Skeletal muscle tissue (tissue), 4 donors: Measurements from ENCODE around the gene FAM162A. TPM values are rescaled to one million over a fixed set of nuclear protein-coding genes. Genes with fewer than 3 reads are reported as not detected.
"Not testable (repeated sequence)": the region's sequence is repeated elsewhere in the genome, so short reads cannot be mapped to it uniquely, and the experiment has no call there.

Experiments used
- H3K27ac ChIP-seq: one replicate; pipeline ENCODE4 v1.7.0; 2013; ENCODE audit warnings: mild to moderate bottlenecking, low read depth, low read length, inconsistent platforms
- H3K27me3 ChIP-seq, 3 donors: one replicate each; pipeline ENCODE4 v1.7.0; 2013; ENCODE audit warnings: low read length in 3 of 3; ENCODE audit not compliant: control insufficient read depth in 3 of 3, insufficient read depth in 3 of 3
- H3K36me3 ChIP-seq, 3 donors: one replicate each; pipeline ENCODE4 v1.7.0; 2013; ENCODE audit warnings: low read length in 3 of 3; ENCODE audit not compliant: control insufficient read depth in 3 of 3, insufficient read depth in 3 of 3
- H3K4me1 ChIP-seq, 3 donors: one replicate each; pipeline ENCODE4 v1.7.0; 2013; ENCODE audit warnings: low read length in 3 of 3, mild to moderate bottlenecking in 3 of 3; ENCODE audit not compliant: control insufficient read depth in 3 of 3, insufficient read depth in 3 of 3
- H3K4me3 ChIP-seq, 3 donors: one replicate each; pipeline ENCODE4 v1.7.0; 2013; ENCODE audit warnings: low read length in 3 of 3
- H3K9ac ChIP-seq, 3 donors: one replicate each; pipeline ENCODE4 v1.7.0; 2013; ENCODE audit warnings: low read length in 3 of 3, mild to moderate bottlenecking in 3 of 3, moderate library complexity in 2 of 3, low read depth in 1 of 3
- H3K9me3 ChIP-seq, 3 donors: one replicate each; pipeline ENCODE4 v1.7.0; 2013; ENCODE audit warnings: low read length in 3 of 3; ENCODE audit not compliant: control insufficient read depth in 3 of 3
- total RNA-seq: library from RNA; depleted of rRNA; stranded (reverse); fragments of >200 nt; gene quantifications from one replicate; pipeline ENCODE4 v1.2.3, GENCODE V29; 2014
- donor health status: Osteomylitis.

FAM162A gene
- total RNA-seq, 1 donor from 2014 or later, result 13.0 TPM

- H3K9ac ChIP-seq, result no peak overlapping the region
- H3K4me3 ChIP-seq, result no peak overlapping the region
- peaks cover 9 to 20% (median 15%) of the 10 kb centered on the region in 3 donors for H3K36me3 ChIP-seq
- no peaks in the 10 kb centered on the region for H3K27me3 ChIP-seq
- H3K27ac ChIP-seq, result no peak overlapping the region
- H3K4me1 ChIP-seq, result no peaks in the 10 kb centered on the region
- H3K9me3 ChIP-seq, result no peaks in the 10 kb centered on the region
Measured at GRCh38 chr3:122357828-122358702, 25.9 kb upstream of the FAM162A start.

- Histone ChIP-seq H3K36me3 (peaks cover 10 to 20% (median 16%) of the 10 kb centered on the region in 3 donors), H3K9ac (no peak overlapping the region), H3K4me3 (no peak overlapping the region), H3K4me1 (no peaks in the 10 kb centered on the region), H3K27me3 (no peaks in the 10 kb centered on the region), H3K27ac (no peak overlapping the region), H3K9me3 (no peaks in the 10 kb centered on the region)
Measured at GRCh38 chr3:122358703-122359032, 25.3 kb upstream of the FAM162A start.

GRCh38 chr3:122362026-122362425, 22.0 kb upstream of the FAM162A start:
- no peak overlapping the region for H3K9ac ChIP-seq
- no peaks in the 10 kb centered on the region for H3K9me3 ChIP-seq
- no peaks in the 10 kb centered on the region for H3K27me3 ChIP-seq
- H3K4me3 ChIP-seq, result no peak overlapping the region
- no peak overlapping the region for H3K27ac ChIP-seq
- no peaks in the 10 kb centered on the region for H3K4me1 ChIP-seq
- H3K36me3 ChIP-seq, result peaks cover 23 to 40% (median 34%) of the 10 kb centered on the region in 3 donors

GRCh38 chr3:122364490-122364889, 19.5 kb upstream of the FAM162A start:
- no peaks in the 10 kb centered on the region for H3K4me1 ChIP-seq
- no peak overlapping the region for H3K4me3 ChIP-seq
- peaks cover 17 to 48% (median 30%) of the 10 kb centered on the region in 3 donors for H3K36me3 ChIP-seq
- no peak overlapping the region for H3K9ac ChIP-seq
- no peak overlapping the region for H3K27ac ChIP-seq
- H3K9me3 ChIP-seq, result no peaks in the 10 kb centered on the region
- H3K27me3 ChIP-seq, result no peaks in the 10 kb centered on the region

GRCh38 chr3:122365073-122365472, 18.9 kb upstream of the FAM162A start:
- Histone ChIP-seq H3K4me1 (no peaks in the 10 kb centered on the region), H3K36me3 (peaks cover 17 to 52% (median 34%) of the 10 kb centered on the region in 3 donors), H3K9ac (no peak overlapping the region), H3K4me3 (no peak overlapping the region), H3K9me3 (no peaks in the 10 kb centered on the region), H3K27me3 (no peaks in the 10 kb centered on the region), H3K27ac (no peak overlapping the region)

- not testable (repeated sequence) for H3K27ac ChIP-seq, H3K9ac ChIP-seq
- peaks cover 17 to 52% (median 37%) of the 10 kb centered on the region in 3 donors for H3K36me3 ChIP-seq
Measured at GRCh38 chr3:122365582-122366378, 18.2 kb upstream of the FAM162A start.

GRCh38 chr3:122366379-122366749, 17.6 kb upstream of the FAM162A start:
- peaks cover 17 to 52% (median 37%) of the 10 kb centered on the region in 3 donors for H3K36me3 ChIP-seq

More at GRCh38 chr3:122365582-122366378, 18.2 kb upstream of the FAM162A start:
- H3K4me3 ChIP-seq, H3K9me3 ChIP-seq, H3K27me3 ChIP-seq, H3K4me1 ChIP-seq: not testable (repeated sequence)

GRCh38 chr3:122374034-122374433, 9.9 kb upstream of the FAM162A start:
- H3K9me3 ChIP-seq, result no peaks in the 10 kb centered on the region
- H3K4me1 ChIP-seq, result no peaks in the 10 kb centered on the region
- peaks cover 2 to 13% (median 11%) of the 10 kb centered on the region in 3 donors for H3K36me3 ChIP-seq

More at GRCh38 chr3:122366379-122366749, 17.6 kb upstream of the FAM162A start:
- Histone ChIP-seq H3K9me3 (no peaks in the 10 kb centered on the region), H3K9ac (no peak overlapping the region), H3K4me1 (no peaks in the 10 kb centered on the region), H3K4me3 (no peak overlapping the region), H3K27ac (no peak overlapping the region), H3K27me3 (no peaks in the 10 kb centered on the region)

GRCh38 chr3:122377975-122378374, 6.0 kb upstream of the FAM162A start:
- Histone ChIP-seq H3K4me3 (no peak overlapping the region), H3K36me3 (no peaks in the 10 kb centered on the region), H3K4me1 (peaks cover 3 to 9% (median 4%) of the 10 kb centered on the region in 3 donors), H3K9ac (no peak overlapping the region), H3K27ac (no peak overlapping the region), H3K9me3 (no peaks in the 10 kb centered on the region), H3K27me3 (no peaks in the 10 kb centered on the region)

More at GRCh38 chr3:122374034-122374433, 9.9 kb upstream of the FAM162A start:
- H3K4me3 ChIP-seq, result no peak overlapping the region
- H3K9ac ChIP-seq, result no peak overlapping the region
- no peaks in the 10 kb centered on the region for H3K27me3 ChIP-seq
- no peak overlapping the region for H3K27ac ChIP-seq
